SK-N-SH treated with all-trans-retinoic acid at 6 μM for 48 hours (cell line): Measurements from ENCODE around the gene CNTNAP3.
A peak's percentile ranks its signal among the peaks of the same experiment; 100 is the strongest.
"Not testable (repeated sequence)": the region's sequence is repeated elsewhere in the genome, so short reads cannot be mapped to it uniquely, and the experiment has no call there.

Experiments
- ATAC-seq: fragments of 200-7000 bp; cut with Tn5 transposase; 3 replicates; pipeline ENCODE4 v1.9.1; 2020; ENCODE audit warnings: mild to moderate bottlenecking, moderate library complexity
- BACH2 ChIP-seq: fragments of 250-450 bp; sonication (Bioruptor Pico); IDR thresholded peaks from 2 replicates; pipeline ENCODE4 v1.9.0; 2021; ENCODE audit warnings: mild to moderate bottlenecking, borderline replicate concordance
- GLIS3 ChIP-seq: fragments of 250-450 bp; sonication (Bioruptor Pico); IDR thresholded peaks from 2 replicates; pipeline ENCODE4 v1.5.0; 2020; ENCODE audit warnings: mild to moderate bottlenecking, moderate library complexity
- ISL1 ChIP-seq: fragments of 250-450 bp; sonication (Bioruptor Pico); IDR thresholded peaks from 2 replicates; pipeline ENCODE4 v2.1.2; 2022; ENCODE audit warnings: mild to moderate bottlenecking, moderate library complexity
- OSR1 ChIP-seq: fragments of 250-450 bp; sonication (Bioruptor Pico); IDR thresholded peaks from 2 replicates; pipeline ENCODE4 v1.8.0; 2022; ENCODE audit warnings: moderate library complexity, mild to moderate bottlenecking, inconsistent platforms
- PATZ1 ChIP-seq: fragments of 250-450 bp; sonication (Bioruptor Pico); IDR thresholded peaks from 2 replicates; pipeline ENCODE4 v1.8.0; 2020; ENCODE audit warnings: mild to moderate bottlenecking, moderate library complexity, borderline replicate concordance
- TOX ChIP-seq: fragments of 250-450 bp; sonication (Bioruptor Pico); IDR thresholded peaks from 2 replicates; pipeline ENCODE4 v1.8.0; 2021; ENCODE audit warnings: mild to moderate bottlenecking, moderate library complexity, borderline replicate concordance
- ZFP3 ChIP-seq: fragments of 250-450 bp; sonication (Bioruptor Pico); IDR thresholded peaks from 2 replicates; pipeline ENCODE4 v1.5.0; 2020; ENCODE audit warnings: mild to moderate bottlenecking, moderate library complexity
- ZNF8 ChIP-seq: fragments of 450-650 bp; formaldehyde crosslinking; IDR thresholded peaks from 2 replicates; pipeline ENCODE4 v1.5.0; 2020; ENCODE audit warnings: mild to moderate bottlenecking, moderate library complexity
- TF ChIP-seq, protein P1 (sequence below): fragments of 250-450 bp; sonication (Bioruptor Pico); IDR thresholded peaks from 2 replicates; pipeline ENCODE4 v1.5.1; 2020; ENCODE audit warnings: low read depth, mild to moderate bottlenecking, moderate library complexity

Gene CNTNAP3

DNA sequence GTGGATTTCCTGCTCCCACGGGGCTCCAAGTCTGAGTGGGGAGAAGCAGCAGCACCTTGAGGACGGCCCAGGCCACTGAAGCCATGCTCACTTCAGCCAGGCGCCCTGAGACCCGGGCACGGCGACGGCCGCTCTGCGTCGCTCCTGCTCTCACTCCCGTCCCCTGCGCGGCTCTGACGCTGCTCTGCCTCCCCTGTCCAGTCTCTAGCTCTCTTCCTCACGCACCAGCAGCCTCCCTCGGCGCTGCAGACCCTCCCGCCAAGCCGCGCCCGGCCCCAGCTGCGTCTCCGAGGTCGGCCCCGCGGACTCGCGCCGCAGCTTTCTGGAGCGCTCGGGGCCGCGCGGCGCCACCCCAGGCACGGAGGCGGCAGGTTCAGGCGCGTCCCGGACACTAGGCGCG lies at the start of gene CNTNAP3:
CNTNAP3 (minus strand) TSS at position 188 of the 400 bp plus-strand sequence; CDS start at position 85, 103 bp downstream.
- not testable (repeated sequence) for ATAC-seq

DNA sequence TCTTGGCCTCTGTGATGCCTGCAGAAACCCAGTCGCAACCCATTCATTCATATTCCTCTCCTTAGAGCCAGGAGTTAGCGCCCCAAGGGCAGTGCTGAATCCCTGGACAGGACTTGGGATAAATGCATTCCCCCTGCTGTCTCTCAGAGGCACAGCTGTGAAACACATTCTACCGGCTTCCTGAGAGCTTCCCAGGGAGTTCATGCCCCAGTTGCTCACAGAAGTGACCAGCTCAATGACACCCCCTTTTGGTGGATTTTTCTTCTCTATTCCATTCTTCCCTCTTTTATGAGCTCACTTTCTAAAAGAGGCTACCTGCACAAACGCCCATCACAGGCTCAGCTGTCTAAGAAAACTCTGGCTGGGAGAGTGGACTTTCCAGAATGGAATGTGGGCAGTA lies 8.0 kb downstream of the CNTNAP3 start:
- not testable (repeated sequence) for ATAC-seq

DNA sequence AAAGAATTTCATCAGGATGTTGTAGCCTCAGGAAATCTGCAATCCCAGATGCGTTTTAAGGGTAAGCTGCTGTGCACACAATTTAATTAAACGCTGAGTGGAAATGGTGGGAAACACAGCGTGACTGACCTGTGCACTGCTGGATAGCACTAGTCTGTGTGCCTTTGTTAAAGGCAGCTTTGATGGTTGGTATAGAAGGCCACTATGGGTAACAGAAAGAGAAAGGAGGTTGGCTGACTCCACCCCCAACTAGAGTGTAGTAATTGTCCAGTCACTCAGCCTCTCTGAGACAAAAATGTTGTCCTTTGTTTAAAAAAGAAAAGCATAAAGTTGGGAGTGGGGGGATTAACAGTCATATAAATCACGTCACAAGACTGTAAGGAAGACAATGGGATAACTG lies 45.5 kb downstream of the CNTNAP3 start:
- ATAC-seq: not testable (repeated sequence)

- ATAC-seq: not testable (repeated sequence)
Observed at GRCh38 chr9:39232130-39232991, 55.6 kb downstream of the CNTNAP3 start.

DNA sequence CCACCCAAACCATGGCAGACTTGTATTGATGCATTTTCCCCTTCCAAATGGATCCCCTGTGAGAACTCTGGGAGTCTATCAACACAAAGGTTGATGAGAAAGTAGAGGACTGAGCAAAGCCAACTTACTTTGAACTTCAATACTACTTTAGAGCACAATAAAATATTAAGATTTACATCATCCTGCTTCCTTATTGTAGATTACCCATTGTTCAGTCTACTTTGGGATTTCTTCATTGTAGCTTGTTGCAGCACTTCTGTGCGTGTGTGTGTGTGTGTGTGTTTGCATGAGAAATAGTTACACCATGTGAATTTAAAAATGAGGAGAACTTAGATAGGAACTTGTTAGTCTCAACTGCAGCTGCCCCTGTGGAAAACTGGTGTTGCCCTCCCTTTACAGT lies 72.0 kb downstream of the CNTNAP3 start:
- not testable (repeated sequence) for ATAC-seq

- ATAC-seq: not testable (repeated sequence)
Observed at GRCh38 chr9:39209773-39210172, 78.2 kb downstream of the CNTNAP3 start.

DNA sequence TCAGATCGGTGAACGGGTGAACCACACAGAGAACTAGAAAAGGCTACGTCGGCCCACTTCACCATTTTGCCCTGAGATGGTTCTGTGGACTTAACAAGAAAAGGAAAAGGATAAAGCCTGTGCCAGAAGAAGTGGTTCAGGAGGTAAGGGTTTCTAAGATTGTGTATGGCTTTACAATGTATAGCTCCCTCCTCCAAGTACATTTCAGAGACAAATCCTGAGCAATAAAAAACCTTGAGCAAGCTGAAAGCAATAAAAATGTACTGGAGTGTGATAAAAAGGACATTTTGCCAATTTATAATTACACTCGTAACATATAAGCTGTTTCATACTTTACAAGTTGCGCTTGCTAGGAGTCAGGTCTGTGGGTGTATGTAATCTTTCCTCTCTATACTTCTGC lies 81.3 kb downstream of the CNTNAP3 start:
- ATAC-seq: not testable (repeated sequence)

GRCh38 chr9:39205842-39206241 lies 82.1 kb downstream of the CNTNAP3 start:
- not testable (repeated sequence) for ATAC-seq

DNA sequence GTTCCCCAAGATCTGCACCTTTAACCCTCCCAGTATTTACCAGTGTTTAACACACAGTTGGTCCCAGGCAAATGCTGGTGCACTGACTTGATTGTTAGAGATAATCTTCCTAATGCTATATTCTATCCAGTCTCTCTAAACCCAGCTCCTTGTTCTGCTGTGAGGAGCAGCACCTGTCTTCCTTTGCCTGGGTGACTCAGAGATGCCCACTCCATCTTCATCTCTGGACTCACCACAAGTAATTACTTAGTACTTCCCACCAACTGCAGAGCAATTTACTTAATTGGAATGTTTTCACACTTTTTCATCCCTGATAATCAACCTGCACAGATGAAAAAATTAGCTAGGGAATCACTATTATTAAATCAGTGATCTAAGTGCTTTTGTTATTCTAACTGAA lies 87.6 kb downstream of the CNTNAP3 start:
- ATAC-seq: not testable (repeated sequence)

DNA sequence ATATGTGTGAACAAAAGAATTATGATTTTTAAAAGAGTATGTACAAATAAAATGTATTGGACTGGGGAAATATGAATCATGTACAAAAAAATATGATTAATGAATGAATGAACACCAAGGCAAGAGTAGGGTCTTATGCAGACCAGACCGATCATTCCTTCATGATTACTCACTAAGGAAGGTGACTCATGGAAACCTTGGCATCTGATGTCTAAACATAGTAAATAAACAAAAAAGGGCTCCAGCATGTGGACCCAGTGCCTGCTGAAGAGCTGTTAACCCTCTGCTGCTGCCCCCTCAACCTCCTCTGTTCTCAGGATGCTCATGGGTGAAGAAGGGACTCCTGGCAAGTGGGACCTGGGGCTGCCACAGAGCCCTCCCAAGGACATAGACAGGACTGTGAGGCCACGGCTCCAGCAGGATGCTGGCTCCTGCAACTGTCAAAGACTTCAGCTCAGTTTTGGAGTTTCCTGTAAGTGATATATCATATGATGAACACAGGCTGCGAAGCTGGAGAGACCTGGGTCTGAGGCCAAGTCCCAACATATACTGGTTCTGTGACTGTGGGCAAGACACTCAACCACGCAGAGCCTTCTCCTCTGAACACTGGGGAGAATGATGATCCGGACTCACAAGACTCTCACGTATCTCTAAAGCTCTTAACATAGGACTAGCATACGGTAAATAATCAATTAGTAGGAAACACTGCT lies 89.8 kb downstream of the CNTNAP3 start:
- ATAC-seq: not testable (repeated sequence)

DNA sequence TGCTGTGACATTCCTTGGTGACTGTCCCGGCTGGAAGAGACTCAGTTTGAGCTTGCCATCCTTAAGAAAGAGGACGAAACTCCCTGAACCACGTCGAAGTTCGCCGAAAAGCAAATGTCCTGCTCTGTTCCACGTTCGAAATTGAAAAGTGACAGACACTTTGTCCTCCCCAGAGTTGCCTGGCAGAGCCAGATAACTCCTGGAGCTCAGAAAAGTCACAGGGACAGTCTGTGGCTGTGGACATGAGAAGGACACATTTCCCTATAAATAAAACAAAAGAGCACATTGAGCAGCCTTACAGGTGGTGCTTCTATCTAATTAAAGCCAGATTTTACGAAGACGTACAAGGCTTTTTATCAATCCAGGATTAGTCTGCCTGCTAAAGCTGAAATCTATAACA lies 116.6 kb downstream of the CNTNAP3 start:
- not testable (repeated sequence) for ATAC-seq

- ATAC-seq: not testable (repeated sequence)
Observed at GRCh38 chr9:39157714-39158113, 130.3 kb downstream of the CNTNAP3 start.

DNA sequence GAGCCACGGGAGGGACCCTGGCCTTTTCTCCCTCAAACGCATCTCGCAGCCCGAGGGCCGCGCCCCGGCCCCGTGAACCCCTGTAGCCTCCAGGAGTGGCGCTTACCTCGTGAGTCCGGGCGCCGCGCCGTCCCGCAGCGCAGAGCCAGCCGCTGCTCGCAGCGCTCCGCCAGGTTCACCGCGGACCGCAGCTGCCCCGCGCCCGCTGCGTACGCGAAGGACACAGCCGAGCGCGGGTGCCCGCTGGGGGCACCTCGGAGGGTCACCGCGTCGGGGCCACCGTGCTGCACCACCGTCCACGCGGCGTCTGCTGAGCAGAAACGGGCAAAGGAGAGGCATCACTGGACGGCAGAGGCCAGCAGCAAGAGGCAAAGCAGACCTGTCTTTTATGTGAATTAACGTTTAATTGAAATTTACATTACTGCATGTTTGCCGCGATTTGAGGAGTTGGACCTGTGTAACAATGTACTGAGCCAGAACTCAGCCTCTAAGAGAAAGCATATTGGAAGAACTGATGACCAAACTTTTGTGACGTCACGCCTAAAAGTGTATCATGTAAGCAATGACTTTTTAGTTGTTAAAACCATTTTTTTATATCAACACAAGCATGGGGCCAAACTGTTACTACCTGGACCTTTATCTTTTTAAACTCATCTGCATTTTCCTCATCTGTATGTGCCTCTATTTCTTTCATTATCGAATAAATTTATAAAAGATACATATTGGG lies 155.0 kb downstream of the CNTNAP3 start:
- not testable (repeated sequence) for ATAC-seq

DNA sequence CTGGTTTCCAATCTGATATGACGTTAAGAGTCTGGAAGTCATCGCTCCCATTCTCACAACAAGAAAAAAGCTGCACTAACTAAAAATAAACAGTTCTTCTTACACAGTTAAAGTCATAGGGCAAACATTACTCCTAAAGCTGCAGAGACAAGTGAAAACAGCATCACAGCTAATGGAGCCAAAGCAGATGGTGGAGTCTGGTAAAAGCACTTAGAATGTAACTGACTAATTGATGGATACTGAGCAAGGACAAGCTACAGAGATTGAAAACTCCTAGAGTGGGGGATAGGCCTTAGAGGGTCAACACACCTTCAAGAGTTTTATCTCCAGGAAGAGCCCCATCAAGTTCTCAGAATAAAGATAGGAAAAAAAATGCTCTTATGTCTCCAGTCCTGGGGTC lies 166.6 kb downstream of the CNTNAP3 start:
- TF ChIP-seq ISL1 (CRISPR knock-in tag): 0 out of 2 replicates have a peak, but pooled peaks have one; percentile 12
- TF ChIP-seq, all 23 proteins: peak for 1; not testable (repeated sequence) for 22

DNA sequence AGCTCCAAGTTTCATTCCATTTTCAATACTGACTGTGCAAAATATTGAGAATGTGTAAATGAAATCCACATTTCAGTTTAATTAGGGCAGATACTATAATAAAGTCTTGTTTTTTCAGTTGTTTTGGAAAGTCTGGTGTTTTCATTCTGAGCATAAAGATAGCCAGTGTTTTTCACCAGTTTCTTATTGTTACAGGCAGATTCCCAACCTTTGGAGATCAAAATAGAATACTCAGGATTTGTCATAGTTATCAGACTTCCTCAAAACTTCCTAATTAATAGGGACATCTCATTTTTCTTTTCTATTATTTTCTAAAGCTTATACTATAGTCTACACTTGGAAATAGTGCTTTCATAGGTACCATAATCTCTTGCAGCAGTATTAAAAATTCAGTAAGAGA lies 176.2 kb downstream of the CNTNAP3 start:
- ATAC-seq: not testable (repeated sequence)

More for the DNA sequence above, 166.6 kb downstream of the CNTNAP3 start:
- ATAC-seq: not testable (repeated sequence)

GRCh38 chr9:39108145-39108544 lies 179.8 kb downstream of the CNTNAP3 start:
- ATAC-seq: no peak
- TF ChIP-seq ZNF8 (CRISPR knock-in tag) (no peak), GLIS3 (CRISPR knock-in tag) (no peak), TOX (CRISPR knock-in tag) (no peak), ZFP3 (no peak), PATZ1 (CRISPR knock-in tag) (no peak), BACH2 (CRISPR knock-in tag) (no peak), OSR1 (CRISPR knock-in tag) (no peak)
- TF ChIP-seq, protein P1, sequence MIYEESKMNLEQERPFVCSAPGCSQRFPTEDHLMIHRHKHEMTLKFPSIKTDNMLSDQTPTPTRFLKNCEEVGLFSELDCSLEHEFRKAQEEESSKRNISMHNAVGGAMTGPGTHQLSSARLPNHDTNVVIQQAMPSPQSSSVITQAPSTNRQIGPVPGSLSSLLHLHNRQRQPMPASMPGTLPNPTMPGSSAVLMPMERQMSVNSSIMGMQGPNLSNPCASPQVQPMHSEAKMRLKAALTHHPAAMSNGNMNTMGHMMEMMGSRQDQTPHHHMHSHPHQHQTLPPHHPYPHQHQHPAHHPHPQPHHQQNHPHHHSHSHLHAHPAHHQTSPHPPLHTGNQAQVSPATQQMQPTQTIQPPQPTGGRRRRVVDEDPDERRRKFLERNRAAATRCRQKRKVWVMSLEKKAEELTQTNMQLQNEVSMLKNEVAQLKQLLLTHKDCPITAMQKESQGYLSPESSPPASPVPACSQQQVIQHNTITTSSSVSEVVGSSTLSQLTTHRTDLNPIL (CRISPR knock-in tag): no peak

DNA sequence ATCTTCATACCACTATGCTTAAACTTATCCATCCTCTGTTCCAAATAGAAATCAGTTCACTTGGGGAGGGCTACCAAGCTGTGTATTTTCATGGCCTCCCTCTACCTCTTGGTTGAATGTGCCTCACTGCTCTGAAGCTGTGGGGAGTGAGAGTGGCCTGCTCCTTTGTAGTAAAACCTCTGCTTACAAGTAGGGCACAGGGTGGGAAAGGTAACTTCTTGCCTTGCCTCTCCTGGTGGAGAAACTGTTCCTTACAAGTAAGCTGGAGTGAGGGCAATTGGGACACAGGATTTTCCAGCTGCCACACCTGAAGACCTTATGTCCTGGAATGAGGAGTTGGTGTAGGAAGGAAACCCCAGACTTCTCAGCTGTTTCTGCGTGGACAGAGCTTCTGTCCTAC lies 190.8 kb downstream of the CNTNAP3 start:
- not testable (repeated sequence) for ATAC-seq
